Measurements from ENCODE around the gene POGLUT2. TPM values are rescaled to one million over a fixed set of nuclear protein-coding genes. Genes with fewer than 3 reads are reported as not detected.

The POGLUT2 gene
- total RNA-seq, 4 donors from 2014 or later, result 3.5 to 40.3 (median 17.2) TPM

DNA sequence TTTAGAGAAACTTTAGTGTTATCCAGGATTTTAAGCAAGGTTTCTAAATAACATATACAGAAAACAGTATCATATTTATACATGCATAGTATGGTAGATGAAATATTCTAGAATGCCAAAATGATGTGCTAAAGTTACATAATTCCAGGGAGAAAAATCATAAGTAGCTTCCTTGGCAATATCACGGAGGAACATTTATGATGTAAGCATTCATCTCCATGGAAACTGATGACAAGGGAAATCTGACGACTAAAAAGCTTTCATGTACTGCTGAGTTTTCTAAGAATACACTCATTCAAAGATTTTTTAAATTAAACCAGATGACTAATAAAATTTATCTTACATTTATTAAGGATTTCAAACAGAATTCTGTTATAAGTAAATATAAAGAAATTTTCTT, 29.9 kb downstream of the POGLUT2 start:
- no peak for DNase-seq
- no peak overlapping the region for H3K4me3 ChIP-seq

GRCh38 chr13:102763741-102764140, 35.0 kb downstream of the POGLUT2 start:
- H3K27ac ChIP-seq, result no peak overlapping the region
- H3K36me3 ChIP-seq, result no peaks in the 10 kb centered on the region
- H3K9me3 ChIP-seq, result no peaks in the 10 kb centered on the region
- H3K27me3 ChIP-seq, result no peaks in the 10 kb centered on the region
- H3K4me3 ChIP-seq, result no peak overlapping the region
- intact Hi-C loops (cut with DNase I; ENCODE audit: low total_unique reads), result no loop called here
- TF ChIP-seq, protein P1, sequence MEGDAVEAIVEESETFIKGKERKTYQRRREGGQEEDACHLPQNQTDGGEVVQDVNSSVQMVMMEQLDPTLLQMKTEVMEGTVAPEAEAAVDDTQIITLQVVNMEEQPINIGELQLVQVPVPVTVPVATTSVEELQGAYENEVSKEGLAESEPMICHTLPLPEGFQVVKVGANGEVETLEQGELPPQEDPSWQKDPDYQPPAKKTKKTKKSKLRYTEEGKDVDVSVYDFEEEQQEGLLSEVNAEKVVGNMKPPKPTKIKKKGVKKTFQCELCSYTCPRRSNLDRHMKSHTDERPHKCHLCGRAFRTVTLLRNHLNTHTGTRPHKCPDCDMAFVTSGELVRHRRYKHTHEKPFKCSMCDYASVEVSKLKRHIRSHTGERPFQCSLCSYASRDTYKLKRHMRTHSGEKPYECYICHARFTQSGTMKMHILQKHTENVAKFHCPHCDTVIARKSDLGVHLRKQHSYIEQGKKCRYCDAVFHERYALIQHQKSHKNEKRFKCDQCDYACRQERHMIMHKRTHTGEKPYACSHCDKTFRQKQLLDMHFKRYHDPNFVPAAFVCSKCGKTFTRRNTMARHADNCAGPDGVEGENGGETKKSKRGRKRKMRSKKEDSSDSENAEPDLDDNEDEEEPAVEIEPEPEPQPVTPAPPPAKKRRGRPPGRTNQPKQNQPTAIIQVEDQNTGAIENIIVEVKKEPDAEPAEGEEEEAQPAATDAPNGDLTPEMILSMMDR (IDR thresholded peaks at IDR 0.05), result no peak
- TF ChIP-seq POLR2A (IDR thresholded peaks at IDR 0.05), result no peak
- no peak for DNase-seq
- no peaks in the 10 kb centered on the region for H3K4me1 ChIP-seq

More for the DNA sequence above, 29.9 kb downstream of the POGLUT2 start:
- no peak overlapping the region for H3K27ac ChIP-seq
- no peaks in the 10 kb centered on the region for H3K9me3 ChIP-seq
- H3K27me3 ChIP-seq, result no peaks in the 10 kb centered on the region
- peaks cover 0 to 5% of the 10 kb centered on the region in 2 donors for H3K4me1 ChIP-seq
- intact Hi-C loops (cut with DNase I; ENCODE audit: low total_unique reads), result no loop called here
- no peaks in the 10 kb centered on the region for H3K36me3 ChIP-seq
- TF ChIP-seq, protein P1 (IDR thresholded peaks at IDR 0.05), result no peak
- TF ChIP-seq POLR2A (IDR thresholded peaks at IDR 0.05), result no peak

DNA sequence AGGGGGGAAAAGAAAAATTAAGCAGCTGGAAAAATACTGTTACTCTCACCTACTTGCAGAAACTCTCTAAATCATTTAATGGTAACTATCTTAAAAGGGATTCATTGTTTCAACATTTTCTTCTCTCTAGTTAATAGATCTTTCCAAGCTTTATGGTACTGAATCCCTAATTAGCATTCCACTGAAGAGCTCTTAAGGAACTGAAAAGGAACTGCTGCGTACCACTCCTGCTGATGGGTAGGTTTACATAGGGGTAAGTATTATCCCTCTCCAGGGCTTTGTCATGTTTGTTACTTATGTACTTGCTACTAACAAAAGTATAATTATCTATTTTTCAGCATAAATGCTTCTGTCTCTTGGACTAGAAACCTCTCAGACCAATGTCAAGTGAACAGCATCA, 37.7 kb downstream of the POGLUT2 start:
- intact Hi-C loops (cut with DNase I; ENCODE audit: low total_unique reads), result no loop called here
- no peaks in the 10 kb centered on the region for H3K36me3 ChIP-seq
- no peaks in the 10 kb centered on the region for H3K9me3 ChIP-seq
- TF ChIP-seq POLR2A (IDR thresholded peaks at IDR 0.05), result no peak
- TF ChIP-seq, protein P1 (IDR thresholded peaks at IDR 0.05), result no peak
- H3K27me3 ChIP-seq, result no peaks in the 10 kb centered on the region
- H3K4me1 ChIP-seq, result no peaks in the 10 kb centered on the region
- H3K27ac ChIP-seq, result no peak overlapping the region
- DNase-seq, result no peak
- no peak overlapping the region for H3K4me3 ChIP-seq

DNA sequence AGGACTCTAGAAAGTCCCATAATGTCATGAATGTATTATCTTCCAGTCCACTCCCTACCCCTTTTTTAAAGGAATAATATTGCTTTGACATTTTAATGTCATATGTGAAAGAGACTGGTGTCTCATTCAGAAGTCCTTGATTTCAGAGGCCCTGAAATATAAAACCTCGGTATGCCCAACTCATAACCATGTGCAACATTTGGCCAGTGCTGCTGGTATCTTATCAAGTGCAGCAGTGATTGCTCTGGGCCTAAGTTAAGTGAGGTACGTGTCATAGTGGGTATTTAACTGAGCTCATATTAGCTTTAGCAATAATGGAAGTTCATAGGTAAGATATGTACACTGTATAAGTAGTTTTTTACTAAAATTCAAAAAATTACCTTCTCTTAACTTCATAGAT, 39.9 kb downstream of the POGLUT2 start:
- no peak overlapping the region for H3K27ac ChIP-seq
- no peaks in the 10 kb centered on the region for H3K4me1 ChIP-seq
- DNase-seq, result no peak
- no peaks in the 10 kb centered on the region for H3K9me3 ChIP-seq
- H3K4me3 ChIP-seq, result no peak overlapping the region
- H3K36me3 ChIP-seq, result no peaks in the 10 kb centered on the region
- intact Hi-C loops (cut with DNase I; ENCODE audit: low total_unique reads), result no loop called here
- H3K27me3 ChIP-seq, result no peaks in the 10 kb centered on the region
- no peak for TF ChIP-seq POLR2A (IDR thresholded peaks at IDR 0.05)
- TF ChIP-seq, protein P1 (IDR thresholded peaks at IDR 0.05), result no peak

DNA sequence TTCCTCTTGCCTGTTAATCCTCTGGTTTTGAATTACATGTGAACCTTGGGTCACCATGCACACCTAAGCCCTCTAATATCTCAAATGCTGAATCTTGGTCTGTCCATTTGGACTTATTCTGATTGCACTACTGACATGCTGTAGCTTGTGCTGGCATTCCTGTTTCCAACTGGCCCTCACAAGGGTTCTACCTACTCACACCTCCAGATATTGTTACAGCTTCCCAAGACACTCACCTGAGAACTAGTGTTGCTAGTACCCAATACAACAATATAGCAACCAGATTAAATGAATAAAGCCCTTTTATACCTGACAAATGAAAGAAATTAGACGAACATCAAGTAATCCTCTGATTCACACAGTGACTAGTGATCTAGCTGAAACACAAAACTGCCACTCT, 41.8 kb downstream of the POGLUT2 start:
- H3K9me3 ChIP-seq, result no peaks in the 10 kb centered on the region
- no peak overlapping the region for H3K27ac ChIP-seq
- DNase-seq, result no peak
- intact Hi-C loops (cut with DNase I; ENCODE audit: low total_unique reads), result no loop called here
- no peak for TF ChIP-seq POLR2A (IDR thresholded peaks at IDR 0.05)
- TF ChIP-seq, protein P1 (IDR thresholded peaks at IDR 0.05), result no peak
- no peaks in the 10 kb centered on the region for H3K4me1 ChIP-seq
- no peaks in the 10 kb centered on the region for H3K27me3 ChIP-seq
- H3K4me3 ChIP-seq, result no peak overlapping the region
- H3K36me3 ChIP-seq, result no peaks in the 10 kb centered on the region
